ENCODE results near the gene MED27.

MED27 gene

GRCh38 chr9:132046456-132046855 lies 33.2 kb downstream of the MED27 start:
- Histone ChIP-seq H3K4me3 (ENCODE audit: severe bottlenecking) (no peak overlapping the region), H3K36me3 (ENCODE audit: low read depth) (no peaks in the 10 kb centered on the region), H3K4me1 (ENCODE audit: insufficient read depth, poor library complexity, severe bottlenecking) (peaks cover 13% of the 10 kb centered on the region), H3K27me3 (ENCODE audit: insufficient read depth, poor library complexity, severe bottlenecking) (no peaks in the 10 kb centered on the region), H3K9me3 (ENCODE audit: severe bottlenecking) (no peaks in the 10 kb centered on the region), H3K27ac (ENCODE audit: poor library complexity, severe bottlenecking) (no peak overlapping the region)
- ATAC-seq (ENCODE audit: low read depth) (no peak), DNase-seq (ENCODE audit: low spot score) (no peak)
- TF ChIP-seq CTCF (IDR thresholded peaks at IDR 0.05; ENCODE audit: poor library complexity, severe bottlenecking), result no peak

GRCh38 chr9:132044176-132044875 lies 35.3 kb downstream of the MED27 start:
- Histone ChIP-seq H3K36me3 (ENCODE audit: low read depth) (no peaks in the 10 kb centered on the region), H3K27me3 (ENCODE audit: insufficient read depth, poor library complexity, severe bottlenecking) (no peaks in the 10 kb centered on the region), H3K4me1 (ENCODE audit: insufficient read depth, poor library complexity, severe bottlenecking) (peaks cover 13% of the 10 kb centered on the region), H3K27ac (ENCODE audit: poor library complexity, severe bottlenecking) (no peak overlapping the region), H3K9me3 (ENCODE audit: severe bottlenecking) (no peaks in the 10 kb centered on the region), H3K4me3 (ENCODE audit: severe bottlenecking) (no peak overlapping the region)
- no peak for ATAC-seq (ENCODE audit: low read depth)
- TF ChIP-seq CTCF (IDR thresholded peaks at IDR 0.05; ENCODE audit: poor library complexity, severe bottlenecking), result no peak
- DNase-seq (ENCODE audit: low spot score), result no peak

- no peak for ATAC-seq (ENCODE audit: low read depth)
- peaks cover 13% of the 10 kb centered on the region for H3K4me1 ChIP-seq (ENCODE audit: insufficient read depth, poor library complexity, severe bottlenecking)
- H3K9me3 ChIP-seq (ENCODE audit: severe bottlenecking), result no peaks in the 10 kb centered on the region
- no peak for TF ChIP-seq CTCF (IDR thresholded peaks at IDR 0.05; ENCODE audit: poor library complexity, severe bottlenecking)
- no peaks in the 10 kb centered on the region for H3K36me3 ChIP-seq (ENCODE audit: low read depth)
- H3K27ac ChIP-seq (ENCODE audit: poor library complexity, severe bottlenecking), result peak overlapping the region; percentile 77
- H3K27me3 ChIP-seq (ENCODE audit: insufficient read depth, poor library complexity, severe bottlenecking), result no peaks in the 10 kb centered on the region
- H3K4me3 ChIP-seq (ENCODE audit: severe bottlenecking), result no peak overlapping the region
- no peak for DNase-seq (ENCODE audit: low spot score)
Measured at GRCh38 chr9:132043708-132044107, 36.0 kb downstream of the MED27 start.

- DNase-seq (ENCODE audit: low spot score) (no peak), ATAC-seq (ENCODE audit: low read depth) (peak; percentile 99)
- H3K27ac ChIP-seq (ENCODE audit: poor library complexity, severe bottlenecking), result peak overlapping the region; percentile 77
- H3K4me1 ChIP-seq (ENCODE audit: insufficient read depth, poor library complexity, severe bottlenecking), result peaks cover 13% of the 10 kb centered on the region
- no peaks in the 10 kb centered on the region for H3K27me3 ChIP-seq (ENCODE audit: insufficient read depth, poor library complexity, severe bottlenecking)
- no peaks in the 10 kb centered on the region for H3K36me3 ChIP-seq (ENCODE audit: low read depth)
- H3K9me3 ChIP-seq (ENCODE audit: severe bottlenecking), result no peaks in the 10 kb centered on the region
- TF ChIP-seq CTCF (IDR thresholded peaks at IDR 0.05; ENCODE audit: poor library complexity, severe bottlenecking), result no peak
- no peak overlapping the region for H3K4me3 ChIP-seq (ENCODE audit: severe bottlenecking)
Measured at GRCh38 chr9:132042324-132042723, 37.3 kb downstream of the MED27 start.

- TF ChIP-seq CTCF (IDR thresholded peaks at IDR 0.05; ENCODE audit: poor library complexity, severe bottlenecking), result no peak
- Histone ChIP-seq H3K36me3 (ENCODE audit: low read depth) (no peaks in the 10 kb centered on the region), H3K4me3 (ENCODE audit: severe bottlenecking) (no peak overlapping the region), H3K27me3 (ENCODE audit: insufficient read depth, poor library complexity, severe bottlenecking) (no peaks in the 10 kb centered on the region), H3K9me3 (ENCODE audit: severe bottlenecking) (no peaks in the 10 kb centered on the region), H3K27ac (ENCODE audit: poor library complexity, severe bottlenecking) (peak overlapping the region; percentile 77), H3K4me1 (ENCODE audit: insufficient read depth, poor library complexity, severe bottlenecking) (peaks cover 13% of the 10 kb centered on the region)
- ATAC-seq (ENCODE audit: low read depth), result no peak
- no peak for DNase-seq (ENCODE audit: low spot score)
Measured at GRCh38 chr9:132041798-132042197, 37.9 kb downstream of the MED27 start.

All from RWPE2 (cell line).